NCI-H2107 treated with DMSO at 0.1 percent for 48 hours (cell line): Measurements from ENCODE around the gene BCL11B.

Experiments
- DNase-seq: peaks from one replicate; lab custom pipeline; 2025; ENCODE audit not compliant: unreplicated experiment; lab: John Stamatoyannopoulos, UW

Gene BCL11B

DNA sequence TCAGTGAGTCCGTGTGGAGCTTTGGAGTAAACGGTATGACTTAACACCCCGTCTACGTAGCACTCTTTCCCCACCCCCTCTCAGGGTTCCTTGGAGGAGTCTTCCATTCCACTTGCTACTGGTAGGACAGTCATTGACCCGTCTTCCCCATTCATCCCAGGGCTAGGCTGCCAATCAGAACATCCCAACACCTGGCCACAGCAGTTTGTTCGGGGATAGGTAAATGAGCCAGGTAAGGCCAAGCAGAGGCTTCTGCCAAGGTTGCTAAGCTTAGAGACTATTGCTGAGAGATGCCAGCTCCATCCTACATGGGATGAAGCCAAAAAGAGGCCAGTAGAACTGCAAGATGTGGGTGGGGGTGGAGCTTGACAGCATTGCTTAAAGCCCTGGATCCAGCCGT, 130.8 kb downstream of the BCL11B start:
- DNase-seq: no peak

GRCh38 chr14:99138999-99139865, 132.8 kb downstream of the BCL11B start:
- no peak for DNase-seq

DNA sequence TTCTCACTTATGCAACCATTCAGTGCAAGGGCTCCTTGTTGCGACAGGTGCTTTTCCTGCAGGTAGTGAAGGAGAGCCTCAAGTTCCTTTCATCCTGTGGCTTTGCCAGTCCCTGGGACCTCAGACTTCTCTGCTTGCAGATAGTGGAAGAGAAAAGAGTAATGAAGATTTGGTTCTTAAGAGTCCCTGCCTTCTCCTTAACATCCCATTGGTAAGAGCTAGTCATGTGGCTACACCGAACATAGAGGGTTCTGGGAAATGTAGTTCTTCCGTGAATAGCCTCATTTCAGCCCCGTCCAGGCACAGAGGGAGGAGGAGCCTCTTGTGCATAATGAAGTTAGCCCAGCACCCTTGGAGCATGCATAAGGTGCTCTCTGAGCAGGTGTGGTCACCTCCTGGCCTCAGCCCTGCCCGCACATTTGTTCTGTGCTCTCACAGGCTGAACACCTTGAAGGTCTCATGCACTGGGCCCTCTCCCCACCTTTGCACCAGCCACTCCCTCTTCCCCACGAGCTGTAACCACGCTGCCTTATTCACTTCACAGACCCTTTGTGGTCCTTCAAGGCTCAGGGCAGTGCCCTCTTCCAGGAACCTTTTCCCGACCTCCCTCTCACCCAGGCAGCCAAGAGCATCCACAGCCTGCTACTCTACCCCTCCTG, 134.0 kb downstream of the BCL11B start:
- peak; percentile 31 for DNase-seq

GRCh38 chr14:99137001-99137700, 134.8 kb downstream of the BCL11B start:
- DNase-seq: no peak

GRCh38 chr14:99136401-99136800, 135.6 kb downstream of the BCL11B start:
- DNase-seq: no peak

GRCh38 chr14:99136047-99136400, 136.0 kb downstream of the BCL11B start:
- DNase-seq: no peak

- DNase-seq: no peak
These were observed 137.4 kb downstream of the BCL11B start for GRCh38 chr14:99134516-99135046.

DNA sequence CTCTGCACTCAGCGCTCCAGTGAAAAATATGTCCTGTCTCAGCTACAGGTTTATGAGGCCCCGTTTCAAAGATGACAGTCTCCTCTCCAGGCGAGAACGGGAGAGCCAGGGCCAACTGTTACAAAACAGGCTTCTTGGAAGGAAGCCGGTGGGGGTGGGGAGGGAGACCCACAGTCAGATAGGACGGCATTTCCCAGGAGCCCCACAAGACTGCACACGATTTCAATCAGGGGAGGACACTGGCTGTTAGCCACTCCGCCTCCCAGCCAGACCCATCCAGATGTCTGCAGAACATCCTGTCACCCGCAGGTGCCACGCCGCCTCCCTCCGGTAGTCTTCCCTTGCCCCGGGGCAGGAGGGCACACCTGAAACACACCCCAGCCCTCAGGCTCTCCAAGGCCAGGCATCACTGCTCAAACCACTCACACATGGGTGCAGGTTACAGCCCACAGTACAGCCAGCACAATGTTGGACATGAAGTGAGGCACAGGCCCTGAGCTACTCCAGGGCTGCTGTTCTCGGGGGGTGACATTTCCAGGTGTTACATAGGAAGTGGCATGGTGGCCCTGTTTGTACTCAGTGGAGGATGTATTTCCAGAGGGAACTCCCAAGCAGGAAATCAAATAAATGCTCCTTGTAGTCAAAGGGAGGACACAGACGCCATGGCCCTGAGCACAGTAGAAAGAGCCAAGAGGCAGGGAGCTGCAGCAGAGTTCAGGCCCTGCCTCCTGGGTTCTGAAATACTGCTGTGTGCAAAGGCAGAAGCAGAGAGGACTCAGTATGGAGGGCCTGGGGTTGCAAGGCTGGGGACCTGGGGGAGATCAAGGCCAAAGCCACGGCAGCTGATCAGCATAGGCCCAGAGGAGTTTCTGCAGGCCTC, 138.1 kb downstream of the BCL11B start:
- DNase-seq: no peak

DNA sequence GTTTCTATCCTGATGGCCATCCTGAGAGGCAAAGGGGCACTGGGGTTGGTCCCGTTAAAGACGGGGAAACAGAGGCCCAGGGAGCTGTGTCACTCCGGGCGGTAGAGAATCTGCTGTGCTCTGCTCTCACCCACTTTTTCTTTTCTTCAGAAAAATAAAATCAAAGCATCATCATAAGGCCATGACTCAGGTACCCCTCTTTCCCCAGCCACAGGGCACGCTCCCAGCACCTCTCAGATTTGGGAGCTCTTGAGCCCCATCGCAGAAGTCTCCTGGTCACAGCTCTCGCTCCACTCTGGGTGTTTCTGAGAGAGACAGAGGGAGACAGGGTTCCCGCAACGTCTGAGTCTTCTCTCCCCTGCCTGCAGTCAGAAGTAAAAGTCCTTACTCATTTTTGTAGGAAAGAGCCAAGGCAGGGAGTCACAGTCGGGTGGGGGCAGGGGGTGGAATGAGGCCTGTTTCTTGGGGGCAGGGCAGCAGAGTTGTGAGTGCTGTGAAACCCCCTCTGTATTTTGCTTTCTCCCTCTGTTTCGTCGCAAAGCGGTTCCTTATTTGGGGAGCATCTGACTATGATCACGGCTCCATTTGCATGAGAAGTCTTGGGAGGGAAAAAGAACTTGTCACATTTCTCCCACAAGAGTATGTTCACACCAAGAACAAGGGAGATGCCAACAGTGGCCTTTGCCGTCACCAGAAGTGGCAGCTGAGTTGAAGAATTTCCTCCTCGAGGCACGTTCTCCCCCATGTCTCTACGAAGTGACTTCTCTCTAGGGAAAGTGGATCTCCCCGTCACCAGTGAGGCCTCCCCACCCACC, 139.0 kb downstream of the BCL11B start:
- no peak for DNase-seq

DNA sequence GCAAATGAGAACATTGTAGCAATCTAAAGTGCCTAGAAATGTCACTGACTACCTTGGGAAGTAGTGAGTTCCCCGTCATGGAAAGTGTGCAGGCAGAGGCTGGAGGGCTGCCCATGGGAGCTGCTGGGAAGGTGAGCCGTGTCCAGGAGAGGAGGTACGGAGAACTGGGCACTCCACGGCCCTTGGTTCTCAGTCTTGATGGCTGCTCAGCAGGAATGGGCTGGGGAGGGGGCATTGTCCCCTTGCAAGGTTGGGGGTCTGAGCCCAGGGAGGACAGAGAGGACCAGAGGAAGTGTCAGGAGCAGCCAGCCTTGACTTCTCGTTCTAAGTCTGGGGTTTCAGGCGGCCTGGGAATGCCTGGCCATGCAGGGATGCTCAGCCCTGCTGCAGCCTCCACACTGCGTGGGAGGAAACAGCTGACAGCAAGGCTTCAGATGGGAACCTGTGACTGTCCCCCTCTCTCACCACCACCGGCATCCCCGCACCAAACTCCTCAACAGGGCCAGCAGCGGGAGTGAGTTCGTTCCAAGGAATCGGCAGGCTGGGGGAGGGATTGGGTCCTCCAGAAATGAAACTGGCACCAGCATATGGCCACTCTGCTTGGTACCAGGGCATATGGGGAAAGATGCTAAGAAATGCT, 140.2 kb downstream of the BCL11B start:
- DNase-seq: no peak

DNA sequence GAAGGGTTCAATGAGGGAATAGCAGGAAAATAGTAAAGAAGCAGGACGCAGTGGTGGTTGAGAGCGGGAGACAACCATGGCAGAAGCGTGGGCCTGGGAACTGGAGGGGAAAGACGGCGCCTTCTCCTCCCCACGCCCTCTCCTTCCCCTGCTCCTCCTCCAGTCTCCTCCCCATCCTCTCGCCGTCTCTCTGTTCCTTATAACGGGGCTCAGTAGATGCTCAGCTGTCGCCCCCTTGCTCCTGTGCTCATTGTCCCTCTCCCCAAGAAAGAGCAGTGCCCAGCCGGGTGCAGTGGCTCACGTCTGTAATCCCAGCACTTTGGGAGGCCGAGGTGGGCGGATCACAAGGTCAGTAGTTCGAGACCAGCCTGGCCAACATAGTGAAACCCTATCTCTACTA, 142.0 kb downstream of the BCL11B start:
- DNase-seq: no peak

DNA sequence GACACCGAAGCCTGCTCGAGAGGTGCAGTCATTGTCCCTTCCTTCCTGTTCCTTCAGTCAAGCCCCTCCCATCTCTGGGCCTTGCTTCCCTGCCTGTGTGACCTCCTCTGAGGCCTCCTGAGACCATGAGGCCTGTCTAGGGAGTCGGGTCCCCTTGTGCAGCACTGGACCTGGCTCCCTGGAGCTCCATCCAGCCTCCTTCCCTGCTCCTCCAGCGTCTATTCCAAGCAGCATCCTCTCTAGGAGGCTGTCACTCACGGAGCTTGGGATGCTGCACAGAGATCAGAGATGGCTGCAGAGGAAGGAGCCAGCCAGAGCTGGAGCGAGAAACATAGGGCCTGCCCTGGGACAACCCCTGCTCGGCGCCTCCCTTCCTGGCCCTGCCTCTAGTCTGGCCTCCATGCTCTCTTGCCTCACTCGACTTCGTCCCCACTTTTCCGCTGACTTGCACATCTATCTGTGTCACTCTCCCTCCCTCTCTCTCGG, 142.7 kb downstream of the BCL11B start:
- no peak for DNase-seq

DNA sequence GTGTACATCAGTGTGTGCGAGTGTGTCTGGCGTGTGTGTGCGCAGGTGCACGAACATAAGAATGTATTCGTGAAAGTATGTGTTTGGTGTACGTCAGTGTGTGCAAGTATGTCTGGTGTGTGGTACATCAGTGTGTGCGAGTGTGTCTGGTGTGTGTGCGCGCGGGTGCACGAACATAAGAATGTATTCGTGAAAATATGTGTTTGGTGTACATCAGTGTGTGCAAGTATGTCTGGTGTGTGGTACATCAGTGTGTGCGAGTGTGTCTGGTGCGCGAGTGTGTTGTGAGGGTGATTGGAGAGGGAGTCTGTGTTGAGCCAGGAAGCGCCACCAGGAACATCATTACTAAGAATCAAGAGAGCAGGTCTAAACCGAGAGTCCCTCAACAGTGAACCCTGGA, 143.8 kb downstream of the BCL11B start:
- DNase-seq: no peak

DNA sequence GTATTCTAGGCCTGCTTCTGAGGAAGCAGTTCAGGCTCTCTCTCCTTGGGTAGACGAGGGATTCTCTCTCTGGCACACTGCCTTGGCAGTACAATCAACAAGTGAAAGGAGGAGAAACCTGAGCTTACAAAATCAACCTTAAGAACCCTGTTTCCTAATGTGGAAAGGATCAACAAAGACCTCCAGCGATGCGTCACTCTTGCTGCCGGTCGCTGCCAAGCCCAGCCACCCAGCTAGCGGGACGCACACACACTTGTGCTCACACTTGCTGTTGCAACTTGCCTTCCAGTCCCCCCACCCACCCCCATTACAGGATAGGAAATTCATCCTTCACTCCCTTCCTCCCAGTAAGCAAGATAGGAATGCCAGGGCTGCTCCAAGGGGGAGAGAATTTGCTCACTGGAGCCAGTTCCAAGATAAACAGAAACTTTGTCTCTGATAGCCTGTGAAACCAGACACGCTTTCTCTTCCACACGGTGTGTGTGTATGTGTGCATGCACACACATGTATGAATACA, 144.3 kb downstream of the BCL11B start:
- no peak for DNase-seq

DNA sequence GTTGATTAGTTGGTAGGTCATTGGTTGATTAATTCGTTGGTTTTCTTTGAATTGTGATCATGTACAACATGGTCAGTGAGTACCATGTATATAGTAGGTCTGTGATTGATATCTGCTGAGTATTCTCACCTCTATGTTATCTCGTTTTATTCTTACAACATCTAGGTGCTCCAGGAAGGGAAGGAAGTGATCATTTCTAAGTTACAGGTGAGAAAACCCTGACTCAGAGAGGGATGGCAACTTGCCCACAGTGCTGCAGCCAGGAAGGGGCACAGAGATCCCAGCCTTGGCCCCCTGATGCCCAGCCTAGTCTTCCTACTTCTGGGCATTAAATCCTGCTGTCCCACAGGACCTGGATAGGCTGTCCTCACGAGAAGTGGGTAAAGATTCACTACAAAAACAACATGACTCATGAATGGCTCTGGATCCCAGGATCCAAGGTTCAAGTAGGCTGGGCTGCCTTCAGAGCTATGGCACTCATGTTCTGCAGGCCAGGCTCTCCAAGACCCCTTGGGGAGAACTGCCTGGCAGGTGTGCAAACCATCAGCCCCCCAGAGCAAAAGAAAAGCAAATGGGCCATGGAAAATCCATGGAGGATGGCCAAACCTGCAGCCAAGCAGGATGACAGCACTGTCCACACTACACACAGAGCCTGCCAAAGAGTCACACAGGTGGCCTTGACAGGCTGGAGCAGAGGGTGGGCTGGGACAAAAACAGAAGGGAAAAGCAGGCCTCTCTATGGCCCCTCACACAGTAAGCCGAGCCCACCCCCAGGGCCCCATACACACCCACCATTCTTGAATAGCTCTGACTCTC, 146.2 kb downstream of the BCL11B start:
- no peak for DNase-seq

- DNase-seq: no peak
These were observed 146.9 kb downstream of the BCL11B start for GRCh38 chr14:99125113-99125512.

GRCh38 chr14:99124482-99125105, 147.4 kb downstream of the BCL11B start:
- no peak for DNase-seq
